IPS-18c (cell line): ENCODE measurements around the gene ZFP69B.
A peak's percentile ranks its signal among the peaks of the same experiment; 100 is the strongest.

ENCODE experiments used
- H3K4me3 ChIP-seq: 2 replicates; pipeline ENCODE4 v1.7.0; 2013; ENCODE audit warnings: low read depth, mild to moderate bottlenecking, low read length, moderate library complexity; ENCODE audit not compliant: insufficient read depth
- H3K9me3 ChIP-seq: one replicate; pipeline ENCODE4 v1.6.1; 2013; ENCODE audit warnings: mild to moderate bottlenecking, low read length, moderate library complexity; ENCODE audit not compliant: control insufficient read depth, insufficient read depth

The ZFP69B gene

GRCh38 chr1:40449684-40450494, at the start of gene ZFP69B:
ZFP69B (plus strand) TSS chr1:40450476; CDS start chr1:40450962, 486 bp downstream.
- Histone ChIP-seq H3K9me3 (peaks cover 4% of the 10 kb centered on the region), H3K4me3 (peak within 1 kb of the TSS; percentile 80)

- Histone ChIP-seq H3K9me3 (peaks cover 2% of the 10 kb centered on the region), H3K4me3 (no peak overlapping the region)
Observed at GRCh38 chr1:40401473-40402201, 48.6 kb upstream of the ZFP69B start.

- Histone ChIP-seq H3K4me3 (no peak overlapping the region), H3K9me3 (no peaks in the 10 kb centered on the region)
Observed at GRCh38 chr1:40404670-40405462, 45.4 kb upstream of the ZFP69B start.

GRCh38 chr1:40405812-40406211, 44.5 kb upstream of the ZFP69B start:
- no peak overlapping the region for H3K4me3 ChIP-seq
- H3K9me3 ChIP-seq = no peaks in the 10 kb centered on the region

GRCh38 chr1:40407453-40407852, 42.8 kb upstream of the ZFP69B start:
- Histone ChIP-seq H3K4me3 (no peak overlapping the region), H3K9me3 (no peaks in the 10 kb centered on the region)

- Histone ChIP-seq H3K9me3 (no peaks in the 10 kb centered on the region), H3K4me3 (no peak overlapping the region)
Observed at GRCh38 chr1:40409467-40409866, 40.8 kb upstream of the ZFP69B start.

GRCh38 chr1:40411294-40411693, 39.0 kb upstream of the ZFP69B start:
- Histone ChIP-seq H3K4me3 (no peak overlapping the region), H3K9me3 (no peaks in the 10 kb centered on the region)

- no peaks in the 10 kb centered on the region for H3K9me3 ChIP-seq
- no peak overlapping the region for H3K4me3 ChIP-seq
Observed at GRCh38 chr1:40411843-40412242, 38.4 kb upstream of the ZFP69B start.

GRCh38 chr1:40413527-40414252, 36.6 kb upstream of the ZFP69B start:
- Histone ChIP-seq H3K9me3 (no peaks in the 10 kb centered on the region), H3K4me3 (no peak overlapping the region)

GRCh38 chr1:40414331-40414730, 35.9 kb upstream of the ZFP69B start:
- H3K4me3 ChIP-seq = no peak overlapping the region
- H3K9me3 ChIP-seq = no peaks in the 10 kb centered on the region

GRCh38 chr1:40416709-40417108, 33.6 kb upstream of the ZFP69B start:
- no peak overlapping the region for H3K4me3 ChIP-seq
- H3K9me3 ChIP-seq = no peaks in the 10 kb centered on the region

GRCh38 chr1:40421431-40422384, 28.6 kb upstream of the ZFP69B start:
- Histone ChIP-seq H3K4me3 (no peak overlapping the region), H3K9me3 (no peaks in the 10 kb centered on the region)

GRCh38 chr1:40422630-40423263, 27.5 kb upstream of the ZFP69B start:
- no peak overlapping the region for H3K4me3 ChIP-seq
- H3K9me3 ChIP-seq = no peaks in the 10 kb centered on the region

- H3K9me3 ChIP-seq = no peaks in the 10 kb centered on the region
- H3K4me3 ChIP-seq = no peak overlapping the region
Observed at GRCh38 chr1:40423264-40423642, 27.0 kb upstream of the ZFP69B start.

GRCh38 chr1:40423951-40424618, 26.2 kb upstream of the ZFP69B start:
- Histone ChIP-seq H3K9me3 (no peaks in the 10 kb centered on the region), H3K4me3 (no peak overlapping the region)
